Subcutaneous adipose tissue (tissue), 4 donors: ENCODE results near the gene NFKBIZ. TPM values are rescaled to one million over a fixed set of nuclear protein-coding genes. Genes with fewer than 3 reads are reported as not detected.

ENCODE experiments used
- total RNA-seq, 4 donors: library from RNA; depleted of rRNA; stranded (reverse); fragments of >200 nt; gene quantifications; one replicate each; pipeline ENCODE4 v1.1.0, GENCODE V29; 2016
- TF ChIP-seq, protein P1 (sequence below): fragments of 450-650 bp; IDR thresholded peaks from one replicate; pipeline ENCODE4 v1.5.1; 2016; ENCODE audit warnings: low read depth, mild to moderate bottlenecking, control low read depth, antibody characterized with exemption, moderate library complexity

NFKBIZ gene
- total RNA-seq, 4 donors from 2014 or later, result 19.2 to 45.8 (median 28.2) TPM

DNA sequence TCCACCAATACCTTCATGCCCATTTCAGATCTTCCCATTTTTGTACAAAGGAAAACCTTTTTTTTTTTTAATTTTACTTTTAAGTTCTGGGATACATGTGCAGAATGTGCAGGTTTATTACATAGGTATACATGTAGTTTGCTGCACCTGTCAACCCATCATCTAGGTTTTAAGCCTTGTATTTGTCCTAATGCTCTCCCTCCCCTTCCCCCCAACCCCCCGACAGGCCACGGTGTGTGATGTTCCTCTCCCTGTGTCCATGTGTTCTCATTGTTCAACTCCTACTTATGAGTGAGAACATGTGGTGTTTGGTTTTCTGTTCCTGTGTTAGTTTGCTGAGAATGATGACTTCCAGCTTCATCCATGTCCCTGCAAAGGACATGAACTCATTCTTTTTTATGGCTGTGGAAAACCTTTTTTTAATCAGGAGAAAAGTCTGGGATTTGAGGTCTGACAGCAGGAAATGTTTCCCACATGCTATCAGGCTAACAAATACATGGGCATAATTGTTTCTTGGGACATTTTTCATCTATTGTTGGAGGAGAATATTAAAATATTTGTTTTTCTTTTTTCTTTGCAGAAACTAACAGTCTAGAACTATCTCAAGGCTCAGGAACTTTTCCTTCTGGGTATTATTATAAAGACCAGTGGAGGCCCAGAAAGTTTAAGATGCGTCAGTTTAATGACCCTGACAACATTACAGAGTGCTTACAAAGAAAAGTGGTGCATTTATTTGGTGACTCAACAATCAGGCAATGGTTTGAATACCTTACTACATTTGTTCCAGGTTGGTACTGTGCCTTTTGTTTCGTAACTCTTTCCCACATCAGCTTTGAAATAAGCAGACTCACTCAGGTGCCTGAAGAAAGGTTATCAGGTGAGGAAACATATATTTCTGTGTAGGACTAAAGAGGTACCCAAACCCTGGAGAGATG lies 32.8 kb upstream of the NFKBIZ start:
- TF ChIP-seq, protein P1, sequence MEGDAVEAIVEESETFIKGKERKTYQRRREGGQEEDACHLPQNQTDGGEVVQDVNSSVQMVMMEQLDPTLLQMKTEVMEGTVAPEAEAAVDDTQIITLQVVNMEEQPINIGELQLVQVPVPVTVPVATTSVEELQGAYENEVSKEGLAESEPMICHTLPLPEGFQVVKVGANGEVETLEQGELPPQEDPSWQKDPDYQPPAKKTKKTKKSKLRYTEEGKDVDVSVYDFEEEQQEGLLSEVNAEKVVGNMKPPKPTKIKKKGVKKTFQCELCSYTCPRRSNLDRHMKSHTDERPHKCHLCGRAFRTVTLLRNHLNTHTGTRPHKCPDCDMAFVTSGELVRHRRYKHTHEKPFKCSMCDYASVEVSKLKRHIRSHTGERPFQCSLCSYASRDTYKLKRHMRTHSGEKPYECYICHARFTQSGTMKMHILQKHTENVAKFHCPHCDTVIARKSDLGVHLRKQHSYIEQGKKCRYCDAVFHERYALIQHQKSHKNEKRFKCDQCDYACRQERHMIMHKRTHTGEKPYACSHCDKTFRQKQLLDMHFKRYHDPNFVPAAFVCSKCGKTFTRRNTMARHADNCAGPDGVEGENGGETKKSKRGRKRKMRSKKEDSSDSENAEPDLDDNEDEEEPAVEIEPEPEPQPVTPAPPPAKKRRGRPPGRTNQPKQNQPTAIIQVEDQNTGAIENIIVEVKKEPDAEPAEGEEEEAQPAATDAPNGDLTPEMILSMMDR, result no peak

DNA sequence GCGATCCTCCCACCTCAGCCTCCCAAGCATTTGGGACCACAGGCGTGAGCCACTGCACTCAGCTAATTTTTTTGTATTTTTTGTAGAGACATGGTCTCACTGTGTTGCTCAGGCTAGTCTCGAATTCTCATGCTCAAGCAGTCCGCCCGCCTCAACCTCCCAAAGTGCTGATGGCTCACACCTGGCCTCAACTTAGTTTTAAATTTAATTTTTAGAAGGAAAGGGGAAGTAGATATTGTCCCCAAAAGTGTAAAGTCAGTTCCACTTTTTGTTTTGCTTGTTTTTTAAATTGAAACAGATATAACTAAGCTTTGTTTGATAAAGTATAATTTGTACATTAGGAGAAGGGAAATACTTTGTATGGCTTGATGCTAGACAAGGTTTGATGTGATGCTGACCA lies 31.3 kb upstream of the NFKBIZ start:
- TF ChIP-seq, protein P1, result no peak

DNA sequence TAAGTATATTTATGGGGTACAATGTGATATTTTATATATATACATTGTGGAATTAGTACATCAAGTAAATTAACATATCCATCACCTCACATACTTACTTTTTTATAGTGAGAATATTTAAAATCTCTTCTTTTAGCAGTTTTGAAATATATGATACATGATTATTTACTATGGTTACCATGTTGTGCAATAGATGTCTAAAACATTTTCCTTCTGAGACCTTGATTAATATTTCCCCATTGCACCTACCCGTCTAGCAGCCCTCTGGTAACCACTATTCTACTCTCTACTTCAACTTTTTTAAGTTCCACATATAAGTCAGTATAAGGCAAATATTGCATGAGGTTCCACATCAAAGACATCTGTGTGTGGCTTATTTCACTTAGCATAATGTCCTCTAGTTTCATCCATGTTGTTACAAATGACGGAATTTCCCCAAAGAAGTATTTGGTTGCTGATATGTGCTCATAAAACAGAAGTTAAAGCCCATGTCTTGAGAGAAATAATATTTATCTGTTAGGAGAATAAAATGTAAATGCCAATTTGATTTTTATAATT lies 29.6 kb upstream of the NFKBIZ start:
- TF ChIP-seq, protein P1, result no peak

DNA sequence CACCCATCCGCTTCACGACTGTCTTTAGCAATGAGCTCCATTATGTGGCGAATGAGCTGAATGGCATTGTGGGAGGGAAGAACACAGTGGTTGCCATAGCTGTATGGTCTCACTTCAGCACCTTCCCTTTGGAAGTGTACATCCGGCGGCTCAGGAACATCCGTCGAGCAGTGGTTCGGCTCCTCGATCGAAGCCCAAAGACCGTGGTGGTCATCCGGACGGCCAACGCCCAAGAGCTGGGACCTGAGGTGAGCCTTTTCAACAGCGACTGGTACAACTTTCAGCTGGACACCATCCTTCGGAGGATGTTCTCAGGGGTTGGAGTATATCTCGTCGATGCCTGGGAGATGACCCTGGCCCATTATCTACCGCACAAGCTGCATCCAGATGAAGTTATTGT lies 27.8 kb upstream of the NFKBIZ start:
- TF ChIP-seq, protein P1, result no peak

DNA sequence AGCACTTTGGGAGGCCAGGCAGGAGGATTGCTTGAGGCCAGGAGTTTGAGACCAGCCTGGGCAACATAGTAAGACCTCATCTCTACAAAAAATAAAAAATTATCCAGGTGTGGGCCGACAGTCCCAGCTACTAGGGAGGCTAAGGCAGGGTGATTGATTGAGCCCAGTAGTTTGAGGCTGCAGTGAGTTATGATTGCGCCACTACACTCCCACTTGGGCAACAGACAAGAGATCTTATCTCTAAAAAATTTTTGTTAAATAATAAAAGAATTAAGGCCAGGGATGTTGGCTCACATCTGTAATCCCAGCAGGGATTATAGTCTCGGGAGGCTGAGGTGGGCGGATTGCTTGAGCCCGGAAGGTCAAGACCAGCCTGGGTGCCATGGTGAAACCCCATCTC lies 25.8 kb upstream of the NFKBIZ start:
- TF ChIP-seq, protein P1, result no peak

DNA sequence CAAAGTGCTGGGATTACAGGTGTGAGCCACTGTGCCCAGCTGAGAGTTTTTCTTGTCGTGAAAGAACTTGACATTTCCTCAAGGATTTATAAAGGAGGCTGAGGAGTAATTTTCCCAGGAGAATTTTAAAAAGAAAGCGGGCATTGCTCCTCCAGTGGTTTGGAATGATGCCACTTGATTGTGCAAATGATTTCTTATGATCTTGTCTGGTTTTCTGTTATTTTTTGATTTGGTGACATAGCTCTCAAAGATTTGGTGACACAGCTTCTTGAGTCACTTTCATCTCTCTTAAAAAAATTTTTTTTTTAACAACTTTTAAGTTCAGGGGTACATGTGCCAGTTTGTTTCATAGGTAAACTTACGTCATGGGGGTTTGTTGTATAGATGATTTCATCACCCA lies 24.6 kb upstream of the NFKBIZ start:
- TF ChIP-seq, protein P1, result no peak

DNA sequence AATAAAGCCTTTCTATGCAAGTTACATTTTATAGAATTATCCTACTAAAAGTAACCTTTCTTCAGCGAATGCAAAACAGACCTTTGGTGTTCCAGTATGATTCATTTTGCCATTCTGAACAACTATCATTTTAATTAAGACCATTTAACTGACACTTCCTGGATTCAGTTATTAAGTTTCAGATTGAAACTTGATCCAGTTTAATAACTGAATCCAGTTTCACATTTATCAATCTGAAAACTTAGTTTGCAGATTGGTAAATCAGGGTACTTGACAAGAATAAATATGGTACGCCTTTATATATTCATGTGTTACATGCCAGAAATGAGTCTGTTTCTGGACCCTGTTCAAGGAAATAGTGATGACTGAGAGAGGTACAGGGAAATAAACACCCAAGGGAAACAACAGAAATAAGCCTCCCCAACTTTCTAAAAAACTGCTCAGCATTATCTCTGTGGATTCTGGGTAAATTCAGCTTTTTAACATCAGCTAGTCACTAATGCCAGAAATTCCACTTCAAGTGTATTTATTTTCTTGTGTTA lies 23.3 kb upstream of the NFKBIZ start:
- TF ChIP-seq, protein P1, result no peak
